ENCODE data around the gene H2AZ1.

DNA sequence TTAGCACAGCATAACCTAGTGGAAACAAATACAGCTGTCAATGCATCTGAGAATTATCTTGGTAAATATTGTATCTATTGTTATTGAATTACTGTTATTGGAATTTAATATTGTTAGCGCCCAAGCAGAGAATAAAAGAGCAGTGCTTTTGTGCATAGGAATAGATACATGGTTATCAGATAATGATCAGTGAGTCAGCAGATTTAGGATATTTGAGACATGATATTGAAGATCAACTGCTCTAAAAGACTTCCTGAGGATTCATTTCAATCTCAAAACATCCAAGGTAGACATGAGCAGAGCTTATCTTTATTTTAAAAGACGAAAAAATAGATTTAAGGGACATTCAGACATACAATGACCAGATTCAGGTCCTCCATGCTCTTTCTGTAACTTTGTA is 10.6 kb upstream of the H2AZ1 start:
- TF ChIP-seq TAF1 (IDR thresholded peaks at IDR 0.05; ENCODE audit: borderline replicate concordance, insufficient read depth, low read length) (no peak), POLR2AphosphoS5 (IDR thresholded peaks at IDR 0.05; ENCODE audit: low read depth, low read length) (no peak)
- TF ChIP-seq, protein P1, sequence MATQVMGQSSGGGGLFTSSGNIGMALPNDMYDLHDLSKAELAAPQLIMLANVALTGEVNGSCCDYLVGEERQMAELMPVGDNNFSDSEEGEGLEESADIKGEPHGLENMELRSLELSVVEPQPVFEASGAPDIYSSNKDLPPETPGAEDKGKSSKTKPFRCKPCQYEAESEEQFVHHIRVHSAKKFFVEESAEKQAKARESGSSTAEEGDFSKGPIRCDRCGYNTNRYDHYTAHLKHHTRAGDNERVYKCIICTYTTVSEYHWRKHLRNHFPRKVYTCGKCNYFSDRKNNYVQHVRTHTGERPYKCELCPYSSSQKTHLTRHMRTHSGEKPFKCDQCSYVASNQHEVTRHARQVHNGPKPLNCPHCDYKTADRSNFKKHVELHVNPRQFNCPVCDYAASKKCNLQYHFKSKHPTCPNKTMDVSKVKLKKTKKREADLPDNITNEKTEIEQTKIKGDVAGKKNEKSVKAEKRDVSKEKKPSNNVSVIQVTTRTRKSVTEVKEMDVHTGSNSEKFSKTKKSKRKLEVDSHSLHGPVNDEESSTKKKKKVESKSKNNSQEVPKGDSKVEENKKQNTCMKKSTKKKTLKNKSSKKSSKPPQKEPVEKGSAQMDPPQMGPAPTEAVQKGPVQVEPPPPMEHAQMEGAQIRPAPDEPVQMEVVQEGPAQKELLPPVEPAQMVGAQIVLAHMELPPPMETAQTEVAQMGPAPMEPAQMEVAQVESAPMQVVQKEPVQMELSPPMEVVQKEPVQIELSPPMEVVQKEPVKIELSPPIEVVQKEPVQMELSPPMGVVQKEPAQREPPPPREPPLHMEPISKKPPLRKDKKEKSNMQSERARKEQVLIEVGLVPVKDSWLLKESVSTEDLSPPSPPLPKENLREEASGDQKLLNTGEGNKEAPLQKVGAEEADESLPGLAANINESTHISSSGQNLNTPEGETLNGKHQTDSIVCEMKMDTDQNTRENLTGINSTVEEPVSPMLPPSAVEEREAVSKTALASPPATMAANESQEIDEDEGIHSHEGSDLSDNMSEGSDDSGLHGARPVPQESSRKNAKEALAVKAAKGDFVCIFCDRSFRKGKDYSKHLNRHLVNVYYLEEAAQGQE (IDR thresholded peaks at IDR 0.05; ENCODE audit: insufficient read depth in 1 of 2, low read depth in 2 of 2, low read length in 2 of 2): no peak
